ENCODE measurements around the gene FBLN7. TPM values are rescaled to one million over a fixed set of nuclear protein-coding genes. Genes with fewer than 3 reads are reported as not detected.

Gene FBLN7
- total and polyA plus RNA-seq, 2 experiments from 2014 or later: 0.28 to 4.7 TPM

- Histone ChIP-seq H3K9me3 (ENCODE audit: low read depth) (no peaks in the 10 kb centered on the region), H3K27me3 (no peaks in the 10 kb centered on the region), H3K4me3 (no peak overlapping the region), H3K27ac (no peak overlapping the region), H3K36me3 (no peaks in the 10 kb centered on the region), H3K4me1 (ENCODE audit: low read depth) (no peaks in the 10 kb centered on the region)
- no peak for TF ChIP-seq CTCF (IDR thresholded peaks at IDR 0.05; ENCODE audit: low read depth, low read length)
- DNase-seq (ENCODE audit: low read depth in 1 of 2, low spot score in 1 of 2): no peak
These were observed 27.1 kb downstream of the FBLN7 start for GRCh38 chr2:112165296-112165695.

- Histone ChIP-seq H3K4me3 (no peak overlapping the region), H3K4me1 (ENCODE audit: low read depth) (no peaks in the 10 kb centered on the region), H3K27ac (no peak overlapping the region), H3K9me3 (ENCODE audit: low read depth) (no peaks in the 10 kb centered on the region), H3K27me3 (no peaks in the 10 kb centered on the region), H3K36me3 (no peaks in the 10 kb centered on the region)
- no peak for DNase-seq (ENCODE audit: low read depth in 1 of 2, low spot score in 1 of 2)
- TF ChIP-seq CTCF (IDR thresholded peaks at IDR 0.05; ENCODE audit: low read depth, low read length): no peak
These were observed 28.8 kb downstream of the FBLN7 start for GRCh38 chr2:112166806-112167499.

- Histone ChIP-seq H3K9me3 (ENCODE audit: low read depth) (no peaks in the 10 kb centered on the region), H3K27ac (no peak overlapping the region), H3K27me3 (no peaks in the 10 kb centered on the region), H3K4me3 (no peak overlapping the region), H3K36me3 (no peaks in the 10 kb centered on the region), H3K4me1 (ENCODE audit: low read depth) (peaks cover 4% of the 10 kb centered on the region)
- DNase-seq (ENCODE audit: low read depth in 1 of 2, low spot score in 1 of 2): no peak
- no peak for TF ChIP-seq CTCF (IDR thresholded peaks at IDR 0.05; ENCODE audit: low read depth, low read length)
These were observed 30.4 kb downstream of the FBLN7 start for GRCh38 chr2:112168422-112169124.

- Histone ChIP-seq H3K36me3 (no peaks in the 10 kb centered on the region), H3K27me3 (no peaks in the 10 kb centered on the region), H3K27ac (no peak overlapping the region), H3K4me1 (ENCODE audit: low read depth) (peaks cover 5% of the 10 kb centered on the region), H3K9me3 (ENCODE audit: low read depth) (no peaks in the 10 kb centered on the region), H3K4me3 (no peak overlapping the region)
- DNase-seq (ENCODE audit: low read depth in 1 of 2, low spot score in 1 of 2): no peak
- no peak for TF ChIP-seq CTCF (IDR thresholded peaks at IDR 0.05; ENCODE audit: low read depth, low read length)
These were observed 32.3 kb downstream of the FBLN7 start for GRCh38 chr2:112170495-112170894.

- Histone ChIP-seq H3K27ac (no peak overlapping the region), H3K9me3 (ENCODE audit: low read depth) (no peaks in the 10 kb centered on the region), H3K4me3 (no peak overlapping the region), H3K36me3 (no peaks in the 10 kb centered on the region), H3K27me3 (no peaks in the 10 kb centered on the region), H3K4me1 (ENCODE audit: low read depth) (peaks cover 5% of the 10 kb centered on the region)
- no peak for DNase-seq (ENCODE audit: low read depth in 1 of 2, low spot score in 1 of 2)
- no peak for TF ChIP-seq CTCF (IDR thresholded peaks at IDR 0.05; ENCODE audit: low read depth, low read length)
These were observed 35.6 kb downstream of the FBLN7 start for GRCh38 chr2:112173646-112174319.
